Neural crest cell (in vitro differentiated cells): ENCODE data around the gene FBXO10. TPM values are rescaled to one million over a fixed set of nuclear protein-coding genes. Genes with fewer than 3 reads are reported as not detected.

ENCODE experiments used
- DNase-seq: peaks from one replicate; pipeline ENCODE4 v3.0.0; 2021; ENCODE audit warnings: low read depth, mixed read lengths, low spot score
- H3K27ac Mint-ChIP-seq: one replicate; pipeline ENCODE4 v1.8.0; 2021; ENCODE audit warnings: mild to moderate bottlenecking, mixed read lengths; ENCODE audit not compliant: unreplicated experiment
- H3K27me3 Mint-ChIP-seq: 2 replicates; pipeline ENCODE4 v1.8.0; 2021; ENCODE audit warnings: low read depth, mild to moderate bottlenecking, mixed read lengths
- H3K36me3 Mint-ChIP-seq: 2 replicates; pipeline ENCODE4 v1.8.0; 2021; ENCODE audit warnings: low read depth, mild to moderate bottlenecking, mixed read lengths
- H3K4me1 Mint-ChIP-seq: 2 replicates; pipeline ENCODE4 v1.8.0; 2021; ENCODE audit warnings: mixed read lengths
- H3K4me3 Mint-ChIP-seq: one replicate; pipeline ENCODE4 v1.8.0; 2021; ENCODE audit warnings: mild to moderate bottlenecking, mixed read lengths
- H3K9me3 Mint-ChIP-seq: 2 replicates; pipeline ENCODE4 v1.8.0; 2021; ENCODE audit warnings: mixed read lengths
- total RNA-seq: library from RNA; stranded (reverse); gene quantifications from 2 replicates; pipeline ENCODE4 v1.2.1, GENCODE V29; 2021
- TF ChIP-seq, protein P1 (sequence below): fragments of 200-600 bp; sonication (generic); conservative IDR thresholded peaks from 2 replicates; pipeline ENCODE4 v1.5.0; 2021; ENCODE audit warnings: antibody characterized with exemption, mild to moderate bottlenecking

Gene FBXO10
- total RNA-seq, 1 donor from 2014 or later = 25.6 TPM

DNA sequence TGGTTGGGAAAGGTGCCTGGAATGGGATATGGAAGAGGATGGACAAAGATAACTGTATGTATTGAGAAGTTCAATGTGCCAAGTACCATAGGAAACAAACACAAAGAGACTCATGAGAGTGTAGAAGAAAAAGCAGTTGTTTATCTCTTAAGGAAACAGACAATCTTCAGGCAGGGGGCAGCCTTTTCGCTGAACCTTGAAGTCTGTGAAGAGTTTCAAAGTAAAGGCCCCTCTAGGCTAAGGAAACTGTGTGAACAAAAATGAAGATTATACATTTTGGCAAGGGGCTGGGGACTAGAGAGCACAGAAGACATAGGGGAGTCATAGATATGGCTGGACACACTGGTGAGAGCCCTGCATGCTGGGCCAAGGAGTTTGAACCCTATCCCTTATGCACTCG, 47.1 kb upstream of the FBXO10 start:
- TF ChIP-seq, protein P1, sequence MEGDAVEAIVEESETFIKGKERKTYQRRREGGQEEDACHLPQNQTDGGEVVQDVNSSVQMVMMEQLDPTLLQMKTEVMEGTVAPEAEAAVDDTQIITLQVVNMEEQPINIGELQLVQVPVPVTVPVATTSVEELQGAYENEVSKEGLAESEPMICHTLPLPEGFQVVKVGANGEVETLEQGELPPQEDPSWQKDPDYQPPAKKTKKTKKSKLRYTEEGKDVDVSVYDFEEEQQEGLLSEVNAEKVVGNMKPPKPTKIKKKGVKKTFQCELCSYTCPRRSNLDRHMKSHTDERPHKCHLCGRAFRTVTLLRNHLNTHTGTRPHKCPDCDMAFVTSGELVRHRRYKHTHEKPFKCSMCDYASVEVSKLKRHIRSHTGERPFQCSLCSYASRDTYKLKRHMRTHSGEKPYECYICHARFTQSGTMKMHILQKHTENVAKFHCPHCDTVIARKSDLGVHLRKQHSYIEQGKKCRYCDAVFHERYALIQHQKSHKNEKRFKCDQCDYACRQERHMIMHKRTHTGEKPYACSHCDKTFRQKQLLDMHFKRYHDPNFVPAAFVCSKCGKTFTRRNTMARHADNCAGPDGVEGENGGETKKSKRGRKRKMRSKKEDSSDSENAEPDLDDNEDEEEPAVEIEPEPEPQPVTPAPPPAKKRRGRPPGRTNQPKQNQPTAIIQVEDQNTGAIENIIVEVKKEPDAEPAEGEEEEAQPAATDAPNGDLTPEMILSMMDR = no peak
- Mint-ChIP-seq H3K36me3 (no peaks in the 10 kb centered on the region), H3K27ac (no peak overlapping the region), H3K27me3 (peaks cover 8% of the 10 kb centered on the region), H3K4me3 (no peak overlapping the region), H3K4me1 (peaks cover 5% of the 10 kb centered on the region), H3K9me3 (no peaks in the 10 kb centered on the region)
- no peak for DNase-seq

- H3K27ac Mint-ChIP-seq = no peak overlapping the region
- H3K36me3 Mint-ChIP-seq = no peaks in the 10 kb centered on the region
- peaks cover 5% of the 10 kb centered on the region for H3K4me1 Mint-ChIP-seq
- TF ChIP-seq, protein P1 = no peak
- no peak for DNase-seq
- peaks cover 7% of the 10 kb centered on the region for H3K27me3 Mint-ChIP-seq
- H3K4me3 Mint-ChIP-seq = no peak overlapping the region
- H3K9me3 Mint-ChIP-seq = no peaks in the 10 kb centered on the region
These were observed 46.3 kb upstream of the FBXO10 start for GRCh38 chr9:37622462-37622861.

DNA sequence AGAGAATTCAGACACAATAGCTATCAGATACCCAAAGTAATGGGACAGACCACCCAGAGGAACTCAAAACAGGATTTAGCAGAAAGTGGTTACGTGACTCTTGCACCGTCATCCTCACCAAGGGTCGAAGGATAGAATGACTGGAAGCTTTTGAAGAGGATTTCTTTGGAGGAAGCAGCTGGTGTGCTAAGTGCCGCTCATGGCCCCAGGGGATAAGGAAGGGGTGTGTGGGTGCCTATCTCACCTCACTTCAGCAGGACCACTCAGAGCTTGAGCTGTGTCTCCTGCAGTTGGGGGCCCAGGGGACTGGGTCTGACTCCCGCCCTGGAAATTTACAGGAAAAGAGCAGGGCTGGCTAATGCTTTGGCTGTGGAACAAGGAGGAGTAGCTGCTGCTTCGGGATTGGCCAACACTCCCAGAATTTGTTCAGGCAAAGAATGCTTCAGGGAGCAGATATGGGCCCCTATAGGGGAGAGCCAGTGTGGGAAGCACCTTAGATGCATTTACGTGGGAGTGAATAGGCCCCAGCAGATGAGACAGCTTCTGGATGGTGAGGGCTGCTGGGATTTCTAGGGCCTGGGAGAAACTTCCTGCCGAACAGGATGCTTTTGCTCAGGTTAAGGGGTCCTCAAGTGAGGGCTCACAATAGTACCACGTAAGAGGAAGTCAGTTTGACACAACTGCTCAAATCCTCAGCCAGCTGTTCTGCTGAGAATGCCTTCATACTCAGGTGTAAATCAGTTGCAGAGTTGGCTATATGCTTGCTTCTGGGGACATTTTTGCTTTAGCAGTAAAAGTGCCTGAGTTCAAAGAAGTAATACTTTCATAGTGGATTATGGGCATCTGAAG, 45.3 kb upstream of the FBXO10 start:
- H3K27ac Mint-ChIP-seq = no peak overlapping the region
- H3K36me3 Mint-ChIP-seq = no peaks in the 10 kb centered on the region
- TF ChIP-seq, protein P1 = no peak
- no peak overlapping the region for H3K4me3 Mint-ChIP-seq
- H3K4me1 Mint-ChIP-seq = peaks cover 5% of the 10 kb centered on the region
- peaks cover 4% of the 10 kb centered on the region for H3K27me3 Mint-ChIP-seq
- no peak for DNase-seq
- no peaks in the 10 kb centered on the region for H3K9me3 Mint-ChIP-seq

DNA sequence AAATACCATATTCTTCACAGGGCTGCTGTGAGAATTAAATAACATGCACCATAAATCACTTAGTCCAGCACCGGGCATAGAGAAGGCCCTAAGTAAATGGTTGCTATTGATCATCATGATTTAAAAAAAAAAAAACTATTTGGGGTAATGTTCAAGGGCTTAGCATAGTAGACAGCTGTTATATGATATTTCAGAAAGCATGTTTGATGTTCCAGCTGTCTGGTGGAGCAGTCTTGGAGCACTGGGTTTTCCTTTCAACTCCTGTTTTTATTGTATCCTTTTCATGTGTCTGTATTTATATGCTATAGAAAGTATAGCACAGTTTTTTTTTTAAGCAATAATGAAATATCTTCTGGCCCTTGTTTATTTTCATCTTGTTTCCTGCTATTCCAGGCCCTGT, 44.2 kb upstream of the FBXO10 start:
- no peak overlapping the region for H3K4me3 Mint-ChIP-seq
- H3K27me3 Mint-ChIP-seq = peaks cover 4% of the 10 kb centered on the region
- TF ChIP-seq, protein P1 = no peak
- no peaks in the 10 kb centered on the region for H3K36me3 Mint-ChIP-seq
- DNase-seq = no peak
- H3K9me3 Mint-ChIP-seq = no peaks in the 10 kb centered on the region
- H3K27ac Mint-ChIP-seq = no peak overlapping the region
- H3K4me1 Mint-ChIP-seq = peaks cover 5% of the 10 kb centered on the region

DNA sequence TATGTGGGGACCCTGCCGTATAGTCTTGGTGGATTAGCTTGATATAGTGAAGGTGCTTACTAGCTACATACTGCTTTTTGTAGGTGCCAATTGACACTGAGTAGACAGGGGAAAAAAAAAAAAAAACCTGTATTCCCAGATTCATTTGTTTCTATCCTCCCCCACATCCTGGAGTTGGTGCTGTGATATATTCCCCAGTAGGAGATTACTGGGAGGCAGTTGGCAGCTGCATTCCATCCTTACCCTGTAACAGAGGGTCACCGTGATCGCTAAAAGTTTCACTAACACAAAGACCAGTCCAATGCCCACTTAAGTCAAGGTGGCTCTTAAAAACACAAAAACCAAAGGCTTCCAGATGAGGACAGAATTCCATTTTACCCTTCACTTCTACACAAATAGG, 43.6 kb upstream of the FBXO10 start:
- Mint-ChIP-seq H3K4me1 (peaks cover 5% of the 10 kb centered on the region), H3K36me3 (no peaks in the 10 kb centered on the region), H3K27ac (no peak overlapping the region), H3K4me3 (no peak overlapping the region), H3K9me3 (no peaks in the 10 kb centered on the region), H3K27me3 (peaks cover 4% of the 10 kb centered on the region)
- no peak for DNase-seq
- TF ChIP-seq, protein P1 = no peak
